H4 (cell line): ENCODE data around the gene CFAP77. TPM values are rescaled to one million over a fixed set of nuclear protein-coding genes. Genes with fewer than 3 reads are reported as not detected.
A peak's percentile ranks its signal among the peaks of the same experiment; 100 is the strongest.

Source experiments
- DNase-seq: peaks from one replicate; pipeline ENCODE4 v3.0.0-alpha.2; 2015; ENCODE audit warnings: low spot score
- total RNA-seq: library from RNA; depleted of rRNA; stranded (reverse); fragments of >200 nt; shearing (Covaris generic); gene quantifications from 2 replicates; pipeline ENCODE4 v1.2.3, GENCODE V29; 2014; rRNA removed

Gene CFAP77
- total RNA-seq, 1 experiment from 2014 or later, result not detected

- no peak for DNase-seq
These were observed 186.2 kb downstream of the CFAP77 start for GRCh38 chr9:132596200-132596599.

GRCh38 chr9:132597073-132597775 lies 187.2 kb downstream of the CFAP77 start:
- DNase-seq, result no peak

- DNase-seq, result no peak
These were observed 190.4 kb downstream of the CFAP77 start for GRCh38 chr9:132600326-132600984.

GRCh38 chr9:132602207-132602606 lies 192.2 kb downstream of the CFAP77 start:
- no peak for DNase-seq

GRCh38 chr9:132605387-132605786 lies 195.4 kb downstream of the CFAP77 start:
- no peak for DNase-seq

- DNase-seq, result no peak
These were observed 196.1 kb downstream of the CFAP77 start for GRCh38 chr9:132606066-132606465.

GRCh38 chr9:132609184-132609583 lies 199.2 kb downstream of the CFAP77 start:
- DNase-seq, result no peak

- DNase-seq, result peak; percentile 24
These were observed 199.8 kb downstream of the CFAP77 start for GRCh38 chr9:132609829-132610228.

- DNase-seq, result no peak
These were observed 200.7 kb downstream of the CFAP77 start for GRCh38 chr9:132610661-132611060.

GRCh38 chr9:132614324-132614723 lies 204.3 kb downstream of the CFAP77 start:
- DNase-seq, result no peak

GRCh38 chr9:132615774-132616173 lies 205.8 kb downstream of the CFAP77 start:
- no peak for DNase-seq

- DNase-seq, result no peak
These were observed 206.7 kb downstream of the CFAP77 start for GRCh38 chr9:132616725-132617124.

- DNase-seq, result no peak
These were observed 212.1 kb downstream of the CFAP77 start for GRCh38 chr9:132622159-132622558.

Other genes starting within 250 kb of the CFAP77 start
- gene NTNG2, start 248.2 kb upstream of the CFAP77 start, total RNA-seq, result 0.95 and 1.7 TPM in 2 replicates
- gene SETX, start 55.2 kb upstream of the CFAP77 start, total RNA-seq, result 13.4 and 16.7 TPM in 2 replicates
- gene TTF1, start 3.4 kb upstream of the CFAP77 start, total RNA-seq, result 13.9 and 24.6 TPM in 2 replicates
- gene BARHL1, start 172.4 kb downstream of the CFAP77 start, total RNA-seq, result not detected in 2 replicates